Measurements from ENCODE around the gene MMP23B. TPM values are rescaled to one million over a fixed set of nuclear protein-coding genes. Genes with fewer than 3 reads are reported as not detected.

MMP23B gene
- total and polyA plus RNA-seq, 5 donors, result 15.8 to 22.4 (median 19.8) TPM

DNA sequence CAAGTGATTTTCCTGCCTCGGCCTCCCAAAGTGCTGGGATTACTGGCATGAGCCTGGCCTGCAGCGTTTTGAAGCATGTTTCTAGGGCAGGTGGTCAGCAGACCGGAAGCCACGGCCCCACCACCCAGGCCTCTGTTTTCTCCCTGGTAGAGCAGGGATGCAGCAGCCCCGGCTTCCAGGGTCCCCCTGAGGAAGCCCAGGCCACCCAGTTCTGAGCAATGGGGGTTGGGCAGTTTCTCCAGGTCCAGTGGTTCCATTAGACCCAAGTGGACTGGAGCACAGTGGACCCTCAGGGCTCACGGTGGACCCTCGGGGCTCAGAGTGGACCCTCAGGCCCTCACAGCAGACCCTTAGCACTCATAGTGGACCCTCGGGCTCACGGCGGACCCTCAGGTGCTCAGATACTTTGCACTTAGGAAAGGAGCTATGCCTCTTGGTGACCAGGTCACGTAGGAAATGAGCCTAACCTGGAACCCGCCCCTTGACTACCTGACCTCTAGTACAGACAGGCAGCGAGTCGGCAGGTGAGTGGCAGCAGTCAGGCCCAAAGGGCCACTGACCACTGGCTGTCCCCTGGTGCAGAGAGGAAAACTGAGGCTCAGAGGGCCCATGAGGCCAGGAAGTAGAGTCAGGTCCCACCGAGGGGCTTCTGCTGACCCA is 27.5 kb upstream of the MMP23B start:
- Histone ChIP-seq H3K27me3 (ENCODE audit: control insufficient read depth, insufficient read depth) (no peaks in the 10 kb centered on the region), H3K9me3 (ENCODE audit: control insufficient read depth, low read length) (no peaks in the 10 kb centered on the region), H3K4me1 (ENCODE audit: control insufficient read depth, insufficient read depth, low read length) (no peaks in the 10 kb centered on the region), H3K27ac (ENCODE audit: low read length) (no peak overlapping the region), H3K4me3 (ENCODE audit: low read length) (no peak overlapping the region)
- 83% methylated on average over 15 of the region's 15 CpGs for WGBS
- ATAC-seq (no peak), DNase-seq (no peak)
- intact Hi-C loops (cut with DNase I), result no loop called here

DNA sequence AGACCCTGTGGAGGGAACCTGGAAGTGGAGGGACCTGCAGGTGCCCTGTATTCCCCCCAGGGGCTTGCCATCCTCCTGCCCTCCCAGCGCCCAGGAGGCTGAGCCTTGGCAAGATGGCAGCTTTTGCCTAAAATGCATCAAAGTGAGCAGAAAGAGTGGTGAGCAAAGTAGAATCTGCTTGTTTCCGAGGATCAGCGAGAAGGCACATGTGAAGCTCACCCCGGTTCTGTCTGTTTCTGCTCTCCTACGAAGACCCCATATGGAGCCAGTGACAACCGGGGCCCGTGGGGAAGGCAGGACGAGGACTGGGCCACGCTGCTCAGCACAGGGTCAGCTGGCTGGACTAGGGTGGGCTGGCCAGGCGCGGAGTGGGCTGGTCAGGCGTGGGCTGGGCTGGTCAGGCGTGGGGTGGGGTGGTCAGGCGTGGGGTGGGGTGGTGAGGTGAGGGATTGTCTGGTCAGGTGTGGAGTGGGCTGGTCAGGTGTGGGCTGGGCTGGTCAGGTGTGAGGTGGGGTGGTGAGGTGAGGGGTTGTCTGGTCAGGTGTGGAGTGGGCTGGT is 26.9 kb upstream of the MMP23B start:
- DNase-seq (peak in 1 of 3 donors; percentile 55), ATAC-seq (no peak)
- 71% methylated on average over 14 of the region's 14 CpGs for WGBS
- H3K27me3 ChIP-seq (ENCODE audit: control insufficient read depth, insufficient read depth), result no peaks in the 10 kb centered on the region
- no peaks in the 10 kb centered on the region for H3K4me1 ChIP-seq (ENCODE audit: control insufficient read depth, insufficient read depth, low read length)
- intact Hi-C loops (cut with DNase I), result no loop called here
- no peaks in the 10 kb centered on the region for H3K9me3 ChIP-seq (ENCODE audit: control insufficient read depth, low read length)
- H3K4me3 ChIP-seq (ENCODE audit: low read length), result no peak overlapping the region
- no peak overlapping the region for H3K27ac ChIP-seq (ENCODE audit: low read length)

DNA sequence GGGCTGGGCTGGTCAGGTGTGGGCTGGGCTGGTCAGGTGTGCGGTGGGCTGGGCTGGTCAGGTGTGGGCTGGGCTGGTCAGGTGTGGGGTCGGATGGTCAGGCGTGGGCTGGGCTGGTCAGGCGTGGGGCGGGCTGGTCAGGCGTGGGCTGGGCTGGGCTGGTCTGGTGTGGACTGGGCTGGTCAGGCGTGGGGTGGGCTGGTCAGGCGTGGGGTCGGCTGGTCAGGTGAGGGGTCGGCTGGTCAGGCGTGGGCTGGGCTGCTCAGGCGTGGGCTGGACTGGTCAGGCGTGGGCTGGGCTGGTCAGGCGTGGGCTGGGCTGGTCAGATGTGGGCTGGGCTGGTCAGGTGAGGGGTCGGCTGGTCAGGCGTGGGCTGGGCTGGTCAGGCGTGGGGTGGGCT is 26.2 kb upstream of the MMP23B start:
- WGBS, result 90% methylated on average over 17 of the region's 17 CpGs
- Histone ChIP-seq H3K4me3 (ENCODE audit: low read length) (no peak overlapping the region), H3K9me3 (ENCODE audit: control insufficient read depth, low read length) (no peaks in the 10 kb centered on the region), H3K27me3 (ENCODE audit: control insufficient read depth, insufficient read depth) (no peaks in the 10 kb centered on the region), H3K4me1 (ENCODE audit: control insufficient read depth, insufficient read depth, low read length) (no peaks in the 10 kb centered on the region), H3K27ac (ENCODE audit: low read length) (no peak overlapping the region)
- intact Hi-C loops (cut with DNase I), result no loop called here
- ATAC-seq (no peak), DNase-seq (no peak)

DNA sequence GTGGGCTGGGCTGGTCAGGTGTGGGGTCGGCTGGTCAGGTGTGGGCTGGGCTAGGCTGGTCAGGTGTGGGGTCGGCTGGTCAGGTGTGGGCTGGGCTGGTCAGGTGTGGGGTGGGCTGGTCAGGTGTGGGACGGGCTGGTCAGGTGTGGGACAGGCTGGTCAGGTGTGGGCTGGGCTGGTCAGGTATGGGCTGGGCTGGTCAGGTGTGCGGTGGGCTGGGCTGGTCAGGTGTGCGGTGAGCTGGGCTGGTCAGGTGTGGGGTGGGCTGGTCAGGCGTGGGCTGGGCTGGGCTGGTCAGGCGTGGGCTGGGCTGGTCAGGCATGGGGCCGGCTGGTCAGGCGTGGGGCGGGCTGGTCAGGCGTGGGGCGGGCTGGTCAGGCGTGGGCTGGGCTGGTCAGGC is 25.7 kb upstream of the MMP23B start:
- 77% methylated on average over 13 of the region's 13 CpGs for WGBS
- H3K4me1 ChIP-seq (ENCODE audit: control insufficient read depth, insufficient read depth, low read length), result no peaks in the 10 kb centered on the region
- intact Hi-C loops (cut with DNase I), result no loop called here
- DNase-seq (no peak), ATAC-seq (no peak)
- no peak overlapping the region for H3K4me3 ChIP-seq (ENCODE audit: low read length)
- H3K27me3 ChIP-seq (ENCODE audit: control insufficient read depth, insufficient read depth), result no peaks in the 10 kb centered on the region
- H3K27ac ChIP-seq (ENCODE audit: low read length), result no peak overlapping the region
- H3K9me3 ChIP-seq (ENCODE audit: control insufficient read depth, low read length), result no peaks in the 10 kb centered on the region

DNA sequence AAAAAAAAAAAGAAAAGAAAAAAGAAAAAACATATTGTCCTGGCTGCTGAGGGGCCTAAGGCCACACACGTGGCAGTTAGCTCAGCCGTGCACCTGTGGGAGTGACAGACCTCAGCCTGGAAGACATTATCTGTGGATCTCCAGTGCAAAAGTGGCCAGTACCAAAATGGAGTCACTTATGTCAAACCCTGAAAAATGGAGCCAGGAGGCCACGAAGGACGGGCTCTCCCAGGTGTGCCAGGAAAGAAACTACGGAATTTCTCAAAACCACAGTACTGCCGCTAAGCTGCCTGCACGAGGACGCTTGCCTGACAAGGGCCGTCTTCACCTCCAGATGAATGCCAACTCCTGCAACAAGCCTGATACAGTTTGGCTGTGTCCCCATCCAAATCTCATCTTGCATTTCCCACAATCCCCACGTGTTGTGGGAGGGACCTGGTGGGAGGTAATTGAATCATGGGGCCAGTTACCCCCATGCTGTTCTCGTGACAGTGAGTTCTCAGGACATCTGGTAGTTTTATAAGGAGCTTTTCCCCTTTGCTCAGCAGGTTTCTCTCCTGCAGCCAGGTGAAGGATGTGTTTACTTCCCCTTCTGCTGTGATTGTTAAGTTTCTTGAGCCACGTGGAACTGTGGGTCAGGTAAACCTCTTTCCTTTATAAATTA is 22.0 kb upstream of the MMP23B start:
- intact Hi-C loops (cut with DNase I), result no loop called here
- 71% methylated on average over 12 of the region's 12 CpGs for WGBS
- Histone ChIP-seq H3K27ac (ENCODE audit: low read length) (no peak overlapping the region), H3K4me1 (ENCODE audit: control insufficient read depth, insufficient read depth, low read length) (peaks cover 3% of the 10 kb centered on the region), H3K27me3 (ENCODE audit: control insufficient read depth, insufficient read depth) (no peaks in the 10 kb centered on the region), H3K9me3 (ENCODE audit: control insufficient read depth, low read length) (no peaks in the 10 kb centered on the region), H3K4me3 (ENCODE audit: low read length) (no peak overlapping the region)
- DNase-seq (peak in 1 of 3 donors; percentile 4), ATAC-seq (no peak)

DNA sequence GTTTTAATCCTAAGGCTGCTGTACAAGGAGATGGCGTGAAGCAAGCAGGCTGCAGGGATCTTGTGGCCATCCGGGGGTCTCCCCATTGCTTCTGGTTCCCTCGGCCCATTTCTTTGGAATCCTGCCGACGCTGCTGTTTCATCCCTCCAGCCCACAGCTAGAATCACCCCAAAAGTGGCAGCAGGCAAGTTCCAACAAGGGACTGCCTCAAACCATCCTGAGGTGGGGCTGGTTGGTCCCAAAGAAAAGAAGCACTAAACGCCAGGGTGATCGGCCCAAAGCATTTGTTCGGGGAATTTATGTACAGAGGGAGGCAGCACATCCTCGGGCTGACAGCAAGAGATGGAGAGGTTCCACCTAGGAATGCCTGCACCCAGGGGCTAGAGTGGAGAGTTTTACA is 21.2 kb upstream of the MMP23B start:
- Histone ChIP-seq H3K9me3 (ENCODE audit: control insufficient read depth, low read length) (no peaks in the 10 kb centered on the region), H3K27ac (ENCODE audit: low read length) (no peak overlapping the region), H3K27me3 (ENCODE audit: control insufficient read depth, insufficient read depth) (no peaks in the 10 kb centered on the region), H3K4me1 (ENCODE audit: control insufficient read depth, insufficient read depth, low read length) (peaks cover 3% of the 10 kb centered on the region), H3K4me3 (ENCODE audit: low read length) (no peak overlapping the region)
- WGBS, result 65% methylated on average over 9 of the region's 9 CpGs
- intact Hi-C loops (cut with DNase I), result no loop called here
- ATAC-seq (no peak), DNase-seq (peak in 1 of 3 donors; percentile 26)

DNA sequence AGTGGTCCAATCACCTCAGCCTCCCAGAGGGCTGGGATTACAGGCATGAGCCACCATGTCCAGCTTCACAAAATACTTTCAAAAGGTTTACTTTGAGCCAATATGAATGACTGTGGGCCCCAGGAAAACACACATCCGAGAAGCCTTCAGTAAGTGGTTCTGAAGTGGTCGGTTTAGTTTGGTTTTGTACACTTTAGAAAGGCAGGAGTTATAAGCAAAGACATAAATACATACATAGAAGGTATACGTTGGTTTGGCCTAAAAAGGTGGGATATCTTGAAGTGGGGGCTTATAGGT is 19.9 kb upstream of the MMP23B start:
- ATAC-seq, result no peak
- H3K4me3 ChIP-seq (ENCODE audit: low read length), result no peak overlapping the region
- H3K27ac ChIP-seq (ENCODE audit: low read length), result no peak overlapping the region
- no peaks in the 10 kb centered on the region for H3K9me3 ChIP-seq (ENCODE audit: control insufficient read depth, low read length)
- H3K4me1 ChIP-seq (ENCODE audit: control insufficient read depth, insufficient read depth, low read length), result peaks cover 10% of the 10 kb centered on the region
- no peak for DNase-seq
- 87% methylated on average over 3 of the region's 3 CpGs for WGBS
- H3K27me3 ChIP-seq (ENCODE audit: control insufficient read depth, insufficient read depth), result no peaks in the 10 kb centered on the region
- intact Hi-C loops (cut with DNase I), result no loop called here

DNA sequence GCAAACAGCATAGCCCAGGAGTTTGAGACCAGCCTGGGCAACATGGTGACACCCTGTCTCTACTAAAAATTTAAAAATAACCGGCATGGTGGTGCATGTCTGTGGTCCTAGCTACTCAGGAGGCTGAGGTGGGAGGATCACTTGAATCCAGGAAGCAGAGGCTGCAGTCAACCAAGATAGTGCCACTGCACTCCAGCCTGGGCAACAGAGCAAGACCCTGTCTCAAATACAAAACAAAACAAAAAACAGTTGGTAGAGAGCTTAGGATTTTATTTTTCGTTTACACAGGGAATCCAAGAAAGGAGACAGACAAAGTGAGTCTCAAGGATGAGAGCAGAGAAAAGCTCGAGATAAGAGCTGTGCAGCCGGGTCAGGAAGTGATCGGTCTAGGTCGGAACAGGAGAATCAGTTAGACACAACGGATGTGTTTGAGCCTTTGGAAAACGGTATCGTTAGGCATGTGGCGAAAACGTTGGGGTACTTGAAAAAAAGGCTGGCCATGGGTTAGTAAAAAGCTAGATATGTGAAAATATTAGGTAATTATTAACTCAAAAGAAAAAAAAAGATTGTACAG is 18.4 kb upstream of the MMP23B start:
- 53% methylated on average over 11 of the region's 11 CpGs for WGBS
- H3K9me3 ChIP-seq (ENCODE audit: control insufficient read depth, low read length), result no peaks in the 10 kb centered on the region
- DNase-seq (peak in 1 of 3 donors; percentile 6), ATAC-seq (no peak)
- intact Hi-C loops (cut with DNase I), result no loop called here
- H3K27ac ChIP-seq (ENCODE audit: low read length), result no peak overlapping the region
- peaks cover 10% of the 10 kb centered on the region for H3K4me1 ChIP-seq (ENCODE audit: control insufficient read depth, insufficient read depth, low read length)
- no peaks in the 10 kb centered on the region for H3K27me3 ChIP-seq (ENCODE audit: control insufficient read depth, insufficient read depth)
- H3K4me3 ChIP-seq (ENCODE audit: low read length), result no peak overlapping the region

DNA sequence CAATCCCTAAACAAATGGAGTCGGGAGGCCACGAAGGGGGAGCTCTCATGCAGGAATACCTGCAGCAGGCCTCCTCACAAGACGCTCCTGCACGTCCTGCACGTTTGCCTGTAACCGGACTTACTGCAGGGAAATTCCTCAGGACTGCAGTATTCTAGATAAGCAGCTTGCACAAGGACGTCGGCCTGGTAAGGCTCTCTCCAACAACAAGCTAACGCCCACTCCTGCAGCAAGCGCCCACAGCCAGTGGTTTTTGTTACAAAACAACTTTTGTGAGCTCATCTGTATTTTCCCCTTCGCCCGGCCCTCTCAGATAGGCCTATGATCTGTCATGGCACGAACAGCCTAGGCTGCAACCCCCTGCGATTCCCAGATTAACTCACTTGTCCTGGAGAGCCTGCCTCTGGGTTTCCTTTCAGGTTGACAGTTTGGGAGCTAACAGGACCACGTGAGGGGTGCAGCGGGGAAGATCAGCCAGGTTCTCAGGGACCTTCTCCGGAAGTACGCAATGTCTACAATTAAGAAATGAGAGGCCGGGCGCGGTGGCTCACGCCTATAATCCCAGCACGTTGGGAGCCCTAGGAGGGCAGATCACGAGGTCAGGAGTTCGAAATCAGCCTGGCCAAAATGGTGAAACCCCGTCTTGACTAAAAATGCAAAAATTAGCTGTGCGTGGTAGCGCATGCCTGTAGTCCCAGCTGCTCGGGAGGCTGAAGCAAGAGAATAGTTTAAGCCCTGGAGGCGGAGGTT is 17.6 kb upstream of the MMP23B start:
- WGBS, result 10% methylated on average over 30 of the region's 30 CpGs
- ATAC-seq (peak in 1 of 2 donors; percentile 1), DNase-seq (peak; percentile 54 to 60 (median 60))
- Histone ChIP-seq H3K4me3 (ENCODE audit: low read length) (peak overlapping the region; percentile 93), H3K27ac (ENCODE audit: low read length) (peak overlapping the region; percentile 34), H3K27me3 (ENCODE audit: control insufficient read depth, insufficient read depth) (no peaks in the 10 kb centered on the region), H3K9me3 (ENCODE audit: control insufficient read depth, low read length) (no peaks in the 10 kb centered on the region), H3K4me1 (ENCODE audit: control insufficient read depth, insufficient read depth, low read length) (peaks cover 10% of the 10 kb centered on the region)
- intact Hi-C loops (cut with DNase I), result no loop called here

DNA sequence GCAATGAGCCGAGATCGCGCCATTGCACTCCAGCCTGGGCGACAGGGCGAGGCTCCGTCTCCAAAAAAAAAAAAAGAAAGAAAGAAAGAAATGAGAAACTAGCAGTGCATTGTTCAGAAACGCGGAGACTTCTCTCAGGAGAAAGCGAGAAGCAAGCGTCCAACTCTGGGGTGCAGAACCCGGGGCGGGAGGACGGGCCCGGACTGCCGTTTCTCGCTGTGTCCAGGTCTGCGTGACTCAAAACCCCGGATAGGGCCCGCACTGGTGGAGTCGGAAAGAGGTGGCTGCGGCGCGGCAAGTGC is 17.1 kb upstream of the MMP23B start:
- WGBS, result under 1% methylated on average over 23 of the region's 23 CpGs
- H3K27ac ChIP-seq (ENCODE audit: low read length), result peak overlapping the region; percentile 4
- intact Hi-C loops (cut with DNase I), result no loop called here

More for the DNA sequence above, 17.1 kb upstream of the MMP23B start:
- H3K4me3 ChIP-seq (ENCODE audit: low read length), result peak overlapping the region; percentile 93
- no peaks in the 10 kb centered on the region for H3K9me3 ChIP-seq (ENCODE audit: control insufficient read depth, low read length)
- ATAC-seq (no peak), DNase-seq (no peak)
- H3K27me3 ChIP-seq (ENCODE audit: control insufficient read depth, insufficient read depth), result no peaks in the 10 kb centered on the region
- H3K4me1 ChIP-seq (ENCODE audit: control insufficient read depth, insufficient read depth, low read length), result peaks cover 10% of the 10 kb centered on the region

All from right cardiac atrium (tissue), 5 donors.